Measurements from ENCODE around the gene OGN.
A peak's percentile ranks its signal among the peaks of the same experiment; 100 is the strongest.

OGN gene

GRCh38 chr9:92408747-92409478 is 4.5 kb upstream of the OGN start:
- Histone ChIP-seq H3K9me3 (ENCODE audit: low read depth, low read length) (no peaks in the 10 kb centered on the region), H3K36me3 (ENCODE audit: insufficient read depth, low read length) (no peaks in the 10 kb centered on the region), H3K9ac (ENCODE audit: insufficient read length) (no peak overlapping the region), H3K4me3 (no peak overlapping the region), H3K27ac (no peak overlapping the region)
- no peak for TF ChIP-seq EZH2 (IDR thresholded peaks at IDR 0.05)
- no peak for TF ChIP-seq POLR2AphosphoS5 (IDR thresholded peaks at IDR 0.05; ENCODE audit: borderline replicate concordance, low read depth, low read length)
- TF ChIP-seq FOXP2 (optimal IDR thresholded peaks at IDR 0.05; ENCODE audit: control extremely low read depth, extremely low read length, insufficient read depth), result no peak
- DNase-seq (ENCODE audit: low read depth, low spot score), result no peak

- H3K9ac ChIP-seq (ENCODE audit: insufficient read length), result no peak overlapping the region
Observed at GRCh38 chr9:92407818-92408217, 3.4 kb upstream of the OGN start.

GRCh38 chr9:92406477-92406876 is 2.1 kb upstream of the OGN start:
- Histone ChIP-seq H3K9ac (ENCODE audit: insufficient read length) (no peak overlapping the region), H3K9me3 (ENCODE audit: low read depth, low read length) (no peaks in the 10 kb centered on the region), H3K27ac (no peak overlapping the region), H3K4me3 (no peak overlapping the region), H3K36me3 (ENCODE audit: insufficient read depth, low read length) (no peaks in the 10 kb centered on the region)
- TF ChIP-seq POLR2AphosphoS5 (IDR thresholded peaks at IDR 0.05; ENCODE audit: borderline replicate concordance, low read depth, low read length) (no peak), EZH2 (IDR thresholded peaks at IDR 0.05) (no peak), FOXP2 (optimal IDR thresholded peaks at IDR 0.05; ENCODE audit: control extremely low read depth, extremely low read length, insufficient read depth) (no peak)
- DNase-seq (ENCODE audit: low read depth, low spot score), result no peak

More at GRCh38 chr9:92407818-92408217, 3.4 kb upstream of the OGN start:
- Histone ChIP-seq H3K4me3 (no peak overlapping the region), H3K36me3 (ENCODE audit: insufficient read depth, low read length) (no peaks in the 10 kb centered on the region), H3K27ac (no peak overlapping the region), H3K9me3 (ENCODE audit: low read depth, low read length) (no peaks in the 10 kb centered on the region)
- DNase-seq (ENCODE audit: low read depth, low spot score), result no peak
- no peak for TF ChIP-seq FOXP2 (optimal IDR thresholded peaks at IDR 0.05; ENCODE audit: control extremely low read depth, extremely low read length, insufficient read depth)
- no peak for TF ChIP-seq POLR2AphosphoS5 (IDR thresholded peaks at IDR 0.05; ENCODE audit: borderline replicate concordance, low read depth, low read length)
- no peak for TF ChIP-seq EZH2 (IDR thresholded peaks at IDR 0.05)

GRCh38 chr9:92405818-92406217 is 1.4 kb upstream of the OGN start:
- no peaks in the 10 kb centered on the region for H3K9me3 ChIP-seq (ENCODE audit: low read depth, low read length)
- H3K9ac ChIP-seq (ENCODE audit: insufficient read length), result no peak overlapping the region
- no peak for DNase-seq (ENCODE audit: low read depth, low spot score)
- no peaks in the 10 kb centered on the region for H3K36me3 ChIP-seq (ENCODE audit: insufficient read depth, low read length)
- H3K27ac ChIP-seq, result peak overlapping the region; percentile 28; the same call in 1 of the 2 replicates
- TF ChIP-seq POLR2AphosphoS5 (IDR thresholded peaks at IDR 0.05; ENCODE audit: borderline replicate concordance, low read depth, low read length), result no peak
- no peak for TF ChIP-seq EZH2 (IDR thresholded peaks at IDR 0.05)
- no peak for TF ChIP-seq FOXP2 (optimal IDR thresholded peaks at IDR 0.05; ENCODE audit: control extremely low read depth, extremely low read length, insufficient read depth)
- no peak overlapping the region for H3K4me3 ChIP-seq

- H3K27ac ChIP-seq, result no peak overlapping the region; the same call in 1 of the 2 replicates
Observed at GRCh38 chr9:92402826-92403745, 1.3 kb downstream of the OGN start.

GRCh38 chr9:92402360-92402759 is 2.0 kb downstream of the OGN start:
- H3K9me3 ChIP-seq (ENCODE audit: low read depth, low read length), result no peaks in the 10 kb centered on the region
- no peak for TF ChIP-seq EZH2 (IDR thresholded peaks at IDR 0.05)
- no peak for TF ChIP-seq POLR2AphosphoS5 (IDR thresholded peaks at IDR 0.05; ENCODE audit: borderline replicate concordance, low read depth, low read length)
- no peak for TF ChIP-seq FOXP2 (optimal IDR thresholded peaks at IDR 0.05; ENCODE audit: control extremely low read depth, extremely low read length, insufficient read depth)
- no peak overlapping the region for H3K4me3 ChIP-seq
- no peak overlapping the region for H3K9ac ChIP-seq (ENCODE audit: insufficient read length)
- H3K36me3 ChIP-seq (ENCODE audit: insufficient read depth, low read length), result no peaks in the 10 kb centered on the region; the same call in 1 of the 2 replicates
- DNase-seq (ENCODE audit: low read depth, low spot score), result no peak
- H3K27ac ChIP-seq, result no peak overlapping the region

More at GRCh38 chr9:92402826-92403745, 1.3 kb downstream of the OGN start:
- H3K9me3 ChIP-seq (ENCODE audit: low read depth, low read length), result no peaks in the 10 kb centered on the region
- H3K4me3 ChIP-seq, result no peak overlapping the region
- peak overlapping the region; percentile 19 for H3K9ac ChIP-seq (ENCODE audit: insufficient read length)
- no peak for TF ChIP-seq FOXP2 (optimal IDR thresholded peaks at IDR 0.05; ENCODE audit: control extremely low read depth, extremely low read length, insufficient read depth)
- no peak for TF ChIP-seq POLR2AphosphoS5 (IDR thresholded peaks at IDR 0.05; ENCODE audit: borderline replicate concordance, low read depth, low read length)
- no peak for TF ChIP-seq EZH2 (IDR thresholded peaks at IDR 0.05)
- no peaks in the 10 kb centered on the region for H3K36me3 ChIP-seq (ENCODE audit: insufficient read depth, low read length)
- no peak for DNase-seq (ENCODE audit: low read depth, low spot score)

- TF ChIP-seq FOXP2 (optimal IDR thresholded peaks at IDR 0.05; ENCODE audit: control extremely low read depth, extremely low read length, insufficient read depth), result no peak
- no peak for TF ChIP-seq POLR2AphosphoS5 (IDR thresholded peaks at IDR 0.05; ENCODE audit: borderline replicate concordance, low read depth, low read length)
- no peak for TF ChIP-seq EZH2 (IDR thresholded peaks at IDR 0.05)
Observed at GRCh38 chr9:92397853-92398252, 6.5 kb downstream of the OGN start.

GRCh38 chr9:92395617-92396016 is 8.8 kb downstream of the OGN start:
- Histone ChIP-seq H3K36me3 (ENCODE audit: insufficient read depth, low read length) (no peaks in the 10 kb centered on the region; the same call in 1 of the 2 replicates), H3K4me3 (no peak overlapping the region), H3K27ac (no peak overlapping the region), H3K9ac (ENCODE audit: insufficient read length) (no peak overlapping the region), H3K9me3 (ENCODE audit: low read depth, low read length) (no peaks in the 10 kb centered on the region)
- no peak for TF ChIP-seq FOXP2 (optimal IDR thresholded peaks at IDR 0.05; ENCODE audit: control extremely low read depth, extremely low read length, insufficient read depth)
- no peak for TF ChIP-seq POLR2AphosphoS5 (IDR thresholded peaks at IDR 0.05; ENCODE audit: borderline replicate concordance, low read depth, low read length)
- TF ChIP-seq EZH2 (IDR thresholded peaks at IDR 0.05), result no peak
- no peak for DNase-seq (ENCODE audit: low read depth, low spot score)

More at GRCh38 chr9:92397853-92398252, 6.5 kb downstream of the OGN start:
- Histone ChIP-seq H3K4me3 (no peak overlapping the region), H3K27ac (no peak overlapping the region), H3K9me3 (ENCODE audit: low read depth, low read length) (no peaks in the 10 kb centered on the region), H3K9ac (ENCODE audit: insufficient read length) (no peak overlapping the region), H3K36me3 (ENCODE audit: insufficient read depth, low read length) (no peaks in the 10 kb centered on the region; the same call in 1 of the 2 replicates)
- no peak for DNase-seq (ENCODE audit: low read depth, low spot score)
